ENCODE measurements around the gene APP.

APP gene

GRCh38 chr21:25967181-25967900 lies 203.2 kb downstream of the APP start:
- Histone ChIP-seq H3K27me3 (ENCODE audit: insufficient read depth, low read depth) (no peaks in the 10 kb centered on the region), H3K4me3 (IDR thresholded peaks at IDR 0.05; ENCODE audit: insufficient read depth, low read depth, low read length) (no peak overlapping the region), H4K20me1 (ENCODE audit: insufficient read depth) (no peaks in the 10 kb centered on the region), H3K27ac (no peak overlapping the region), H3K79me2 (ENCODE audit: insufficient read depth, low read depth) (no peaks in the 10 kb centered on the region), H2AFZ (ENCODE audit: low read depth) (no peak overlapping the region), H3K36me3 (ENCODE audit: insufficient read depth) (peaks cover 2% of the 10 kb centered on the region; the same call in 1 of the 2 replicates), H3K4me1 (ENCODE audit: low read depth, poor library complexity, severe bottlenecking) (no peaks in the 10 kb centered on the region), H3K4me2 (no peak overlapping the region), H3K9ac (no peak overlapping the region)
- no peak for TF ChIP-seq CTCF (conservative IDR thresholded peaks at IDR 0.05; ENCODE audit: low read depth, low read length)

GRCh38 chr21:25965951-25966707 lies 204.4 kb downstream of the APP start:
- H3K36me3 ChIP-seq (ENCODE audit: insufficient read depth) = no peaks in the 10 kb centered on the region
- H3K27me3 ChIP-seq (ENCODE audit: insufficient read depth, low read depth) = no peaks in the 10 kb centered on the region
- no peaks in the 10 kb centered on the region for H3K4me1 ChIP-seq (ENCODE audit: low read depth, poor library complexity, severe bottlenecking)
- no peak overlapping the region for H2AFZ ChIP-seq (ENCODE audit: low read depth)
- H3K27ac ChIP-seq = no peak overlapping the region
- no peaks in the 10 kb centered on the region for H3K79me2 ChIP-seq (ENCODE audit: insufficient read depth, low read depth)
- TF ChIP-seq CTCF (conservative IDR thresholded peaks at IDR 0.05; ENCODE audit: low read depth, low read length) = no peak
- H3K9ac ChIP-seq = no peak overlapping the region
- no peaks in the 10 kb centered on the region for H4K20me1 ChIP-seq (ENCODE audit: insufficient read depth)
- H3K4me2 ChIP-seq = no peak overlapping the region
- H3K4me3 ChIP-seq (IDR thresholded peaks at IDR 0.05; ENCODE audit: insufficient read depth, low read depth, low read length) = no peak overlapping the region

- Histone ChIP-seq H3K27me3 (ENCODE audit: insufficient read depth, low read depth) (no peaks in the 10 kb centered on the region), H3K79me2 (ENCODE audit: insufficient read depth, low read depth) (no peaks in the 10 kb centered on the region), H3K27ac (no peak overlapping the region), H2AFZ (ENCODE audit: low read depth) (no peak overlapping the region), H3K9ac (no peak overlapping the region), H3K4me3 (IDR thresholded peaks at IDR 0.05; ENCODE audit: insufficient read depth, low read depth, low read length) (no peak overlapping the region), H4K20me1 (ENCODE audit: insufficient read depth) (no peaks in the 10 kb centered on the region), H3K4me1 (ENCODE audit: low read depth, poor library complexity, severe bottlenecking) (no peaks in the 10 kb centered on the region), H3K4me2 (no peak overlapping the region), H3K36me3 (ENCODE audit: insufficient read depth) (no peaks in the 10 kb centered on the region)
- no peak for TF ChIP-seq CTCF (conservative IDR thresholded peaks at IDR 0.05; ENCODE audit: low read depth, low read length)
These were observed 205.6 kb downstream of the APP start for GRCh38 chr21:25964926-25965325.

GRCh38 chr21:25964015-25964414 lies 206.6 kb downstream of the APP start:
- H3K79me2 ChIP-seq (ENCODE audit: insufficient read depth, low read depth) = no peaks in the 10 kb centered on the region
- no peak overlapping the region for H3K4me3 ChIP-seq (IDR thresholded peaks at IDR 0.05; ENCODE audit: insufficient read depth, low read depth, low read length)
- H3K27me3 ChIP-seq (ENCODE audit: insufficient read depth, low read depth) = no peaks in the 10 kb centered on the region
- H3K9ac ChIP-seq = no peak overlapping the region
- no peak for TF ChIP-seq CTCF (conservative IDR thresholded peaks at IDR 0.05; ENCODE audit: low read depth, low read length)
- no peak overlapping the region for H3K27ac ChIP-seq
- H3K4me1 ChIP-seq (ENCODE audit: low read depth, poor library complexity, severe bottlenecking) = no peaks in the 10 kb centered on the region
- H3K36me3 ChIP-seq (ENCODE audit: insufficient read depth) = no peaks in the 10 kb centered on the region
- H2AFZ ChIP-seq (ENCODE audit: low read depth) = no peak overlapping the region
- H4K20me1 ChIP-seq (ENCODE audit: insufficient read depth) = no peaks in the 10 kb centered on the region
- no peak overlapping the region for H3K4me2 ChIP-seq
